UCSD-AML1 (cell line): ENCODE results near the gene CYLD.

ENCODE experiments used
- DNase-seq: peaks from one replicate; lab custom pipeline; 2025; ENCODE audit not compliant: unreplicated experiment; lab: John Stamatoyannopoulos, UW

Gene CYLD

GRCh38 chr16:50737420-50737959 is 4.4 kb upstream of the CYLD start:
- no peak for DNase-seq

- no peak for DNase-seq
Observed at GRCh38 chr16:50739031-50739430, 2.9 kb upstream of the CYLD start.

GRCh38 chr16:50740736-50741135 is 1.1 kb upstream of the CYLD start:
- no peak for DNase-seq

- no peak for DNase-seq
Observed at GRCh38 chr16:50741225-50741780, 583 bp upstream of the CYLD start.

GRCh38 chr16:50742576-50743200 is 802 bp downstream of the CYLD start:
- no peak for DNase-seq

GRCh38 chr16:50743581-50744225 is 1.8 kb downstream of the CYLD start:
- no peak for DNase-seq

GRCh38 chr16:50744881-50745280 is 3.0 kb downstream of the CYLD start:
- no peak for DNase-seq

- no peak for DNase-seq
Observed at GRCh38 chr16:50745940-50746339, 4.1 kb downstream of the CYLD start.

GRCh38 chr16:50747207-50747956 is 5.5 kb downstream of the CYLD start:
- DNase-seq = no peak

GRCh38 chr16:50751528-50751927 is 9.6 kb downstream of the CYLD start:
- DNase-seq = no peak

- no peak for DNase-seq
Observed at GRCh38 chr16:50752471-50753235, 10.8 kb downstream of the CYLD start.

- no peak for DNase-seq
Observed at GRCh38 chr16:50756473-50756872, 14.6 kb downstream of the CYLD start.

- DNase-seq = no peak
Observed at GRCh38 chr16:50761267-50761666, 19.4 kb downstream of the CYLD start.

GRCh38 chr16:50762241-50762640 is 20.4 kb downstream of the CYLD start:
- DNase-seq = no peak

GRCh38 chr16:50763211-50763610 is 21.3 kb downstream of the CYLD start:
- DNase-seq = no peak

- no peak for DNase-seq
Observed at GRCh38 chr16:50765260-50765659, 23.4 kb downstream of the CYLD start.

- DNase-seq = no peak
Observed at GRCh38 chr16:50765861-50766260, 24.0 kb downstream of the CYLD start.

- DNase-seq = no peak
Observed at GRCh38 chr16:50767197-50767596, 25.3 kb downstream of the CYLD start.

- no peak for DNase-seq
Observed at GRCh38 chr16:50771366-50771765, 29.5 kb downstream of the CYLD start.

GRCh38 chr16:50774405-50774804 is 32.5 kb downstream of the CYLD start:
- no peak for DNase-seq

GRCh38 chr16:50774960-50775359 is 33.1 kb downstream of the CYLD start:
- DNase-seq = no peak
